Fibroblast of peridontal ligament (primary cell): ENCODE results near the gene MYT1.
"Not testable (repeated sequence)": the region's sequence is repeated elsewhere in the genome, so short reads cannot be mapped to it uniquely, and the experiment has no call there.

Source experiments
- DNase-seq: peaks from one replicate; pipeline ENCODE4 v3.0.0-alpha.2; 2010; ENCODE audit errors: extremely low read depth

Gene MYT1

GRCh38 chr20:64230461-64231145 lies 66.4 kb downstream of the MYT1 start:
- DNase-seq, result no peak

- DNase-seq, result no peak
These were observed 67.6 kb downstream of the MYT1 start for GRCh38 chr20:64231621-64232550.

- no peak for DNase-seq
These were observed 68.5 kb downstream of the MYT1 start for GRCh38 chr20:64232794-64233193.

DNA sequence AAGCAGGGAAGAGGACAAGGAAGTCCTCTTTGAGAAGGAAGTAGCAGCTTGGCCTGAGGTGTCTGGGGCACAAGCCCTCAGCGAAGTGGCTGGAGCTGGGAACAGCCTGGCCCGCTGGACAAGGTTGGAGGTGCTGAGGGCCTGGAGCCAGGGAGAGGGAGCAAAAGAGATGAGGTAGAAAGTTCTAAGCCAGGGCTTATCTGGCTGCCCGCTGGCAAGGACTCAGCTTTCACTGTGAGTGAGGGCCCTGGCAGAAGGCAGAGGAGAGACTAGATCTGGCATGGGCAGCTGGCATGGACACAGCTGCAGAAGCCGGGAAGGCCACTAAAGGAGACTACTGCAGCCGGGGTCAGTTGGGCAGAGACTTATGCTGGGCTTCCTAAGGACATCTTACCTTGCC lies 69.5 kb downstream of the MYT1 start:
- DNase-seq, result no peak

GRCh38 chr20:64234291-64234791 lies 70.1 kb downstream of the MYT1 start:
- no peak for DNase-seq

GRCh38 chr20:64234921-64235565 lies 70.8 kb downstream of the MYT1 start:
- not testable (repeated sequence) for DNase-seq

- no peak for DNase-seq
These were observed 72.2 kb downstream of the MYT1 start for GRCh38 chr20:64236137-64237088.

GRCh38 chr20:64237316-64237715 lies 73.1 kb downstream of the MYT1 start:
- no peak for DNase-seq

GRCh38 chr20:64238115-64238825 lies 74.0 kb downstream of the MYT1 start:
- DNase-seq, result no peak

GRCh38 chr20:64238851-64239387 lies 74.7 kb downstream of the MYT1 start:
- no peak for DNase-seq

GRCh38 chr20:64239449-64240242 lies 75.4 kb downstream of the MYT1 start:
- DNase-seq, result no peak

DNA sequence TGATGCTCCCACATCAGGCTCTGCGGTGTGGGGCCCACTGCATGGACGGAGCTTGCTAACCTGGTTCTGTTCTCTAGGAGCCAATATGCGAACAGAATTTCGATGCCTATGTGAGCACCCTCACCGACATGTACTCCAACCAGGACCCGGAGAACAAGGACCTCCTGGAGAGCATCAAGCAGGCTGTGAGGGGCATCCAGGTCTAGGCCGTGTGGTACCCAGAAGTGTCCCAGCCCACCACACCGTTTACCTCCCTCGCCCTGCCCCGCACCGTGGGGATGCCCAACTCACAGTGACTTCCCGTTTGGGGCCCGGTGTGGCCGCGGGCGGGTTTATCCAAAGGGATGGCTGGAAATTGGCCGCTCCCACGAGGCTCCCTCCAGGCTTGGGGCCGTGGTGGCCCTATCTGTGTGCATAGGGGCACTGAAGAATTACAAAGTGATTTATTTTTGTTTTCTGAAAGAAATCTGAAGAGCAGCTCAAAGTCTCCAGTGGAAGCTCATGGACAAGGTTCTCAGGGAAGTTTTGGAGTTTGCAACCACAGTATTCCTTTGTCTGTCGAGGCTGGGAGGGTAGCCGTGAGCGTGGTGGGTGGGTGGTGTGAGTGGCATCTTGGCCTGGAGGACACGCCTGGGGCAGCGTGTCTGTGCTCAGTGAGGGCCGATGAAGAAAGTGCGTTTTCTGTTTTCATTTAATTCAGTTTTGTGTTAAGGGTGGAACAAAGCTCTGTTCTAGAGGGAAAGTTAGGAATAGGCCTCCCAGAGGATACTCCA lies 76.2 kb downstream of the MYT1 start:
- no peak for DNase-seq

- DNase-seq, result no peak
These were observed 76.8 kb downstream of the MYT1 start for GRCh38 chr20:64241061-64241460.

- no peak for DNase-seq
These were observed 77.9 kb downstream of the MYT1 start for GRCh38 chr20:64242003-64242796.

GRCh38 chr20:64242797-64243475 lies 78.7 kb downstream of the MYT1 start:
- no peak for DNase-seq

GRCh38 chr20:64244281-64244805 lies 80.1 kb downstream of the MYT1 start:
- DNase-seq, result no peak
